Mammary epithelial cell (primary cell): ENCODE data around the gene LMTK2.

ENCODE experiments used
- EZH2 ChIP-seq: IDR thresholded peaks from 2 replicates; pipeline ENCODE4 v1.6.1; 2012; ENCODE audit warnings: low read length, inconsistent platforms, borderline replicate concordance
- TF ChIP-seq, protein P1 (sequence below), 2 donors: IDR thresholded peaks in 1 of 2; conservative IDR thresholded peaks in 1 of 2; 2 replicates each; pipeline ENCODE4 v1.5.1; 2011 to 2012; ENCODE audit warnings: inconsistent platforms in 2 of 2, low read length in 2 of 2, mild to moderate bottlenecking in 2 of 2, control low read depth in 1 of 2, low read depth in 1 of 2; ENCODE audit not compliant: insufficient read depth in 1 of 2; ENCODE audit errors: extremely low read depth in 1 of 2

DNA sequence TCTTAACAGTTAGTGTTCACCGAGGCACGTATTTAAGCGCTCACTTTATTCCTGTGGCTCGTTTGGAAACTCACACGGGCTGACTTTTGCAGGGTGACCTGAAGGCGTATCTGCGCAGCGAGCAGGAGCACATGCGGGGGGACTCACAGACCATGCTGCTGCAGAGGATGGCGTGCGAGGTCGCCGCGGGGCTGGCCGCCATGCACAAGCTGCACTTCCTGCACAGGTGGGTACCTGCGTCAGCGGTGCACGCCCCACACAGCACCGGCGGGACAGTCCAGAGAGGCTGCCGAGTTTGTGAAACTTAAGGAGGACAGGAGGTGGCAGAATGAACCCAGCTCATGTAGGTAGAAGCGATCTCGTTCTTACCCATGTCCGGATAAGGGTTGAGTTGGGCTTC lies 64.8 kb downstream of the LMTK2 start:
- TF ChIP-seq, protein P1, sequence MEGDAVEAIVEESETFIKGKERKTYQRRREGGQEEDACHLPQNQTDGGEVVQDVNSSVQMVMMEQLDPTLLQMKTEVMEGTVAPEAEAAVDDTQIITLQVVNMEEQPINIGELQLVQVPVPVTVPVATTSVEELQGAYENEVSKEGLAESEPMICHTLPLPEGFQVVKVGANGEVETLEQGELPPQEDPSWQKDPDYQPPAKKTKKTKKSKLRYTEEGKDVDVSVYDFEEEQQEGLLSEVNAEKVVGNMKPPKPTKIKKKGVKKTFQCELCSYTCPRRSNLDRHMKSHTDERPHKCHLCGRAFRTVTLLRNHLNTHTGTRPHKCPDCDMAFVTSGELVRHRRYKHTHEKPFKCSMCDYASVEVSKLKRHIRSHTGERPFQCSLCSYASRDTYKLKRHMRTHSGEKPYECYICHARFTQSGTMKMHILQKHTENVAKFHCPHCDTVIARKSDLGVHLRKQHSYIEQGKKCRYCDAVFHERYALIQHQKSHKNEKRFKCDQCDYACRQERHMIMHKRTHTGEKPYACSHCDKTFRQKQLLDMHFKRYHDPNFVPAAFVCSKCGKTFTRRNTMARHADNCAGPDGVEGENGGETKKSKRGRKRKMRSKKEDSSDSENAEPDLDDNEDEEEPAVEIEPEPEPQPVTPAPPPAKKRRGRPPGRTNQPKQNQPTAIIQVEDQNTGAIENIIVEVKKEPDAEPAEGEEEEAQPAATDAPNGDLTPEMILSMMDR (conservative IDR thresholded peaks at IDR 0.05 in 1 of 2, IDR thresholded peaks at IDR 0.05 in 1 of 2; ENCODE audit: extremely low read depth in 1 of 2, insufficient read depth in 1 of 2, low read depth in 1 of 2, low read length in 2 of 2): no peak
- TF ChIP-seq EZH2: no peak
